Measurements from ENCODE around the gene EYA2.

The EYA2 gene

GRCh38 chr20:47108994-47109393, 214.4 kb downstream of the EYA2 start:
- DNase-seq (ENCODE audit: low read depth in 2 of 2), result no peak

- no peak for DNase-seq (ENCODE audit: low read depth in 2 of 2)
These were observed 216.2 kb downstream of the EYA2 start for GRCh38 chr20:47110819-47111218.

GRCh38 chr20:47111576-47111975, 216.9 kb downstream of the EYA2 start:
- no peak for DNase-seq (ENCODE audit: low read depth in 2 of 2)

- no peak for DNase-seq (ENCODE audit: low read depth in 2 of 2)
These were observed 218.9 kb downstream of the EYA2 start for GRCh38 chr20:47113362-47114109.

- no peak for DNase-seq (ENCODE audit: low read depth in 2 of 2)
These were observed 221.1 kb downstream of the EYA2 start for GRCh38 chr20:47115694-47116093.

- DNase-seq (ENCODE audit: low read depth in 2 of 2), result no peak
These were observed 222.7 kb downstream of the EYA2 start for GRCh38 chr20:47117371-47117770.

GRCh38 chr20:47117773-47118172, 223.1 kb downstream of the EYA2 start:
- no peak for DNase-seq (ENCODE audit: low read depth in 2 of 2)

- DNase-seq (ENCODE audit: low read depth in 2 of 2), result no peak
These were observed 223.6 kb downstream of the EYA2 start for GRCh38 chr20:47118206-47118605.

- no peak for DNase-seq (ENCODE audit: low read depth in 2 of 2)
These were observed 224.0 kb downstream of the EYA2 start for GRCh38 chr20:47118641-47119040.

- no peak for DNase-seq (ENCODE audit: low read depth in 2 of 2)
These were observed 225.8 kb downstream of the EYA2 start for GRCh38 chr20:47120346-47120936.

- no peak for DNase-seq (ENCODE audit: low read depth in 2 of 2)
These were observed 227.9 kb downstream of the EYA2 start for GRCh38 chr20:47122560-47122959.

GRCh38 chr20:47124181-47124717, 229.6 kb downstream of the EYA2 start:
- DNase-seq (ENCODE audit: low read depth in 2 of 2), result no peak

GRCh38 chr20:47125508-47125757, 230.8 kb downstream of the EYA2 start:
- DNase-seq (ENCODE audit: low read depth in 2 of 2), result no peak

GRCh38 chr20:47125758-47126591, 231.3 kb downstream of the EYA2 start:
- DNase-seq (ENCODE audit: low read depth in 2 of 2), result no peak

- no peak for DNase-seq (ENCODE audit: low read depth in 2 of 2)
These were observed 232.1 kb downstream of the EYA2 start for GRCh38 chr20:47126709-47127108.

- no peak for DNase-seq (ENCODE audit: low read depth in 2 of 2)
These were observed 232.9 kb downstream of the EYA2 start for GRCh38 chr20:47127546-47127945.

- no peak for DNase-seq (ENCODE audit: low read depth in 2 of 2)
These were observed 233.4 kb downstream of the EYA2 start for GRCh38 chr20:47127999-47128398.

- DNase-seq (ENCODE audit: low read depth in 2 of 2), result no peak
These were observed 234.7 kb downstream of the EYA2 start for GRCh38 chr20:47129306-47129705.

- no peak for DNase-seq (ENCODE audit: low read depth in 2 of 2)
These were observed 239.3 kb downstream of the EYA2 start for GRCh38 chr20:47133809-47134456.

GRCh38 chr20:47136782-47137181, 242.1 kb downstream of the EYA2 start:
- no peak for DNase-seq (ENCODE audit: low read depth in 2 of 2)

GRCh38 chr20:47137231-47137870, 242.7 kb downstream of the EYA2 start:
- DNase-seq (ENCODE audit: low read depth in 2 of 2), result no peak

Measured in stimulated activated CD8-positive, alpha-beta memory T cell treated with anti-CD3 and anti-CD28 coated beads, Interleukin-7, amount 100 ng/mL, for 1 hour (primary cell).